ENCODE measurements around the gene TRMT112. TPM values are rescaled to one million over a fixed set of nuclear protein-coding genes. Genes with fewer than 3 reads are reported as not detected.

The TRMT112 gene
- total and polyA plus RNA-seq, 2 of the 8 experiments (the other 6 are each of a cell fraction or from before 2014, with no cell fraction given) = 300 to 650 TPM

DNA sequence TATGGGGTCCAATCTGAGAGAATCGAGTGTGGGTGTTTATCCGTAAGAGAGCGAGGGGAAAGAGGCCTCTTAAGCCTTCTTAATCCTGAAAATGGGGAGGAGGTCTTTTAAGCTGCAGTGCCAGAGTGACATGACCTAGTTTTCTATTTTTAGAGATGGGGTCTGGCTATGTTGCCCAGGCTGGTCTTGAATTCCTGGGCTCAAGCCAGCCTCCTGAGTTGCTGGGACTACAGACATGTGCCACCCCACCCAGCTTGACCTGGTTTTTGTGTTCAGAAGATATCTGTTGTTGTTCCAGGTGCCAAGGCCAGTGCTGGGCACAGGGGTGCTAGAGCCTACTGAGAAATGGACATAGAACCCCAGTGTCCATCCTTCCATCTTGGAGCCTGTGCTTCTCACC, 34.3 kb downstream of the TRMT112 start:
- H3K4me3 ChIP-seq (ENCODE audit: extremely low read depth in 1 of 4, insufficient read depth in 2 of 4, low read depth in 3 of 4, low read length in 4 of 4) = no peak overlapping the region
- whole genome bisulfite sequencing, 2 experiments (ENCODE audit: extremely low coverage in 1 of 2, insufficient coverage in 1 of 2, insufficient read length in 1 of 2, insufficient replicate concordance in 2 of 2, low coverage in 1 of 2, low lambda C conversion rate in 2 of 2, missing lambda C conversion rate in 1 of 2) = 93% methylated on average over 3 of the region's 3 CpGs; no CpG with 5 or more reads in 1 of the 2 experiments
- no peak overlapping the region for H2AFZ ChIP-seq (ENCODE audit: low read length)
- POLR2A ChIA-PET (ENCODE audit: partially characterized antibody) = interaction anchor here (1.5 to 9.5 kb wide), 4 partner anchors 9 to 38 kb away, joined by 3 to 79 read pairs (median 28); partner anchors contain the start of genes ESRRA and PPP1R14B
- no peak overlapping the region for H3K18ac ChIP-seq (ENCODE audit: extremely low read depth, low read length)
- no peak overlapping the region for H4K8ac ChIP-seq (ENCODE audit: extremely low read depth, insufficient read depth, low read length)
- H2BK15ac ChIP-seq (ENCODE audit: low read length) = no peak overlapping the region
- no peaks in the 10 kb centered on the region for H3K9me3 ChIP-seq (ENCODE audit: insufficient read depth in 2 of 2, low read depth in 1 of 2, low read length in 1 of 2)
- no peak overlapping the region for H3K56ac ChIP-seq (replicated peaks; ENCODE audit: insufficient read length, low read depth, low read length)
- no peak overlapping the region for H2BK12ac ChIP-seq (ENCODE audit: low read depth, low read length)
- no peak overlapping the region for H3K14ac ChIP-seq (ENCODE audit: insufficient read length)
- peaks cover 0 to 7% (median 0%) of the 10 kb centered on the region in 4 experiments; a peak in 3 of 7 replicates for H3K27me3 ChIP-seq (replicated peaks in 1 of 4; ENCODE audit: control insufficient read depth in 3 of 4, extremely low read depth in 1 of 4, insufficient read depth in 3 of 4, low read length in 3 of 4)
- no peak overlapping the region for H3K4ac ChIP-seq (replicated peaks; ENCODE audit: insufficient read length, low read depth, low read length)
- no peak overlapping the region for H3K9ac ChIP-seq (replicated peaks in 1 of 4; ENCODE audit: extremely low read depth in 1 of 4, low read depth in 3 of 4, low read length in 3 of 4)
- H4K91ac ChIP-seq (replicated peaks; ENCODE audit: insufficient read length, low read length) = peak overlapping the region; percentile 60
- no peak overlapping the region for H2BK20ac ChIP-seq (ENCODE audit: low read length)
- H2BK5ac ChIP-seq (ENCODE audit: low read depth, low read length) = 0 out of 2 replicates have a peak overlapping the region, but pooled peaks have one; percentile 60
- no peak for FAIRE-seq
- no peak overlapping the region for H4K5ac ChIP-seq (ENCODE audit: insufficient read length, low read depth, low read length)
- H2AK5ac ChIP-seq (ENCODE audit: low read depth, low read length) = no peak overlapping the region
- no peaks in the 10 kb centered on the region; a peak in 1 of 8 replicates for H3K36me3 ChIP-seq (ENCODE audit: control insufficient read depth in 2 of 4, insufficient read depth in 4 of 4, low read length in 3 of 4)
- H3K23ac ChIP-seq (ENCODE audit: insufficient read length) = no peak overlapping the region
- no peaks in the 10 kb centered on the region; the same call in 1 of the 2 replicates for H3K79me1 ChIP-seq (ENCODE audit: low read depth, low read length)
- peaks cover 0 to 3% of the 10 kb centered on the region in 2 experiments for H4K20me1 ChIP-seq (replicated peaks in 1 of 2; ENCODE audit: control insufficient read depth in 1 of 2, insufficient read depth in 2 of 2, low read length in 2 of 2)
- H3K23me2 ChIP-seq (ENCODE audit: low read depth, low read length) = peaks cover 10% of the 10 kb centered on the region; the same call in 1 of the 2 replicates
- no peak overlapping the region for H3K27ac ChIP-seq (ENCODE audit: low read depth, low read length)
- H3K79me2 ChIP-seq (ENCODE audit: control insufficient read depth in 1 of 2, insufficient read depth in 2 of 2, low read length in 2 of 2) = no peaks in the 10 kb centered on the region
- peaks cover 0 to 8% (median 4%) of the 10 kb centered on the region in 4 experiments; a peak in 4 of 7 replicates for H3K4me1 ChIP-seq (replicated peaks in 1 of 4; ENCODE audit: control insufficient read depth in 3 of 4, insufficient read depth in 4 of 4, low read length in 3 of 4)
- H3K4me2 ChIP-seq (ENCODE audit: insufficient read depth in 1 of 2, low read depth in 2 of 2, low read length in 2 of 2) = no peak overlapping the region; a peak in 1 of 4 replicates
- H2BK120ac ChIP-seq (replicated peaks; ENCODE audit: low read depth, low read length) = no peak overlapping the region
- CTCF ChIA-PET (ENCODE audit: partially characterized antibody) = interaction anchor here (0.6 to 11.4 kb wide), 8 partner anchors 13 to 69 kb away, joined by 3 to 134 read pairs (median 5); partner anchors contain the start of genes CATSPERZ, ESRRA, PRDX5 and TRMT112
- no peak for DNase-seq (ENCODE audit: low read depth in 1 of 2, low spot score in 2 of 2)
- TF ChIP-seq MAFK (IDR thresholded peaks at IDR 0.05; ENCODE audit: low read depth, low read length) (no peak), SP2 (IDR thresholded peaks at IDR 0.05; ENCODE audit: low read length) (no peak), CHD2 (IDR thresholded peaks at IDR 0.05; ENCODE audit: low read length) (no peak), KDM4A (IDR thresholded peaks at IDR 0.05; ENCODE audit: low read depth, low read length, severe bottlenecking) (no peak), CEBPB (IDR thresholded peaks at IDR 0.05; ENCODE audit: low read depth, low read length) (no peak), POLR2AphosphoS5 (IDR thresholded peaks at IDR 0.05; ENCODE audit: low read depth, low read length) (no peak), JUN (IDR thresholded peaks at IDR 0.05; ENCODE audit: low read depth, low read length) (no peak), ZNF274 (IDR thresholded peaks at IDR 0.05; ENCODE audit: borderline replicate concordance, extremely low read depth, low read length) (no peak), SIRT6 (IDR thresholded peaks at IDR 0.05; ENCODE audit: low read length) (no peak), RNF2 (IDR thresholded peaks at IDR 0.05; ENCODE audit: borderline replicate concordance, low read depth, low read length, missing control alignments, poor library complexity, severe bottlenecking) (no peak)
- TF ChIP-seq, protein P1, sequence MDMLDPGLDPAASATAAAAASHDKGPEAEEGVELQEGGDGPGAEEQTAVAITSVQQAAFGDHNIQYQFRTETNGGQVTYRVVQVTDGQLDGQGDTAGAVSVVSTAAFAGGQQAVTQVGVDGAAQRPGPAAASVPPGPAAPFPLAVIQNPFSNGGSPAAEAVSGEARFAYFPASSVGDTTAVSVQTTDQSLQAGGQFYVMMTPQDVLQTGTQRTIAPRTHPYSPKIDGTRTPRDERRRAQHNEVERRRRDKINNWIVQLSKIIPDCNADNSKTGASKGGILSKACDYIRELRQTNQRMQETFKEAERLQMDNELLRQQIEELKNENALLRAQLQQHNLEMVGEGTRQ (IDR thresholded peaks at IDR 0.05; ENCODE audit: low read length) = no peak
- TF ChIP-seq, protein P2, sequence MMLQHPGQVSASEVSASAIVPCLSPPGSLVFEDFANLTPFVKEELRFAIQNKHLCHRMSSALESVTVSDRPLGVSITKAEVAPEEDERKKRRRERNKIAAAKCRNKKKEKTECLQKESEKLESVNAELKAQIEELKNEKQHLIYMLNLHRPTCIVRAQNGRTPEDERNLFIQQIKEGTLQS (IDR thresholded peaks at IDR 0.05; ENCODE audit: insufficient read depth, low read depth, low read length) = no peak
